D721Med (cell line): Measurements from ENCODE around the gene SOBP.

Experiments
- DNase-seq: peaks from one replicate; pipeline ENCODE4 v3.0.0; 2011; ENCODE audit warnings: low spot score; ENCODE audit not compliant: insufficient read length
- FAIRE-seq: peaks from 2 replicates; lab custom pipeline; 2011; peaks lifted over from hg19 to GRCh38; lab: Jason Lieb, UNC
- TF ChIP-seq, protein P1 (sequence below): IDR thresholded peaks from 2 replicates; pipeline ENCODE4 v1.5.1; 2012; ENCODE audit warnings: mild to moderate bottlenecking, control low read depth; ENCODE audit not compliant: insufficient read depth; ENCODE audit errors: missing control alignments

SOBP gene

DNA sequence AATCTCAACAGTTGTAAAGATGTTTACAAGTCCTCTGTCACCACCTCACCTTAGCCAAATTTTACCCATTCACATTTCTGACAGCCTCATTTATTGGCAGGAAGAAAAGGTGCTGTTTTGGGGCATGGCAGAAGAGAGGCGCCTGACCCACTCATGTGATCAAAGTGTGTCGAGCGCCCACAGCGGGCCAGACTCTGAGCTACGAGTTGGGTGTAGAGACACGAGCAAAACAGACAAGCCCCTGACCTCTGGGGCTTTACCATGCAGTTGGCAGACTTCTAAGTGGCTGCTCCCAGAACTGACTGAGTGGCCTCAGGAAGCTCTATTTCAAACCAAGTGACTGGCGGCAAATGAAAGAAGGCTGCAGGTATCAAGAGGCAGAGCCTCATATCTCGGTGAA, 167.0 kb downstream of the SOBP start:
- TF ChIP-seq, protein P1, sequence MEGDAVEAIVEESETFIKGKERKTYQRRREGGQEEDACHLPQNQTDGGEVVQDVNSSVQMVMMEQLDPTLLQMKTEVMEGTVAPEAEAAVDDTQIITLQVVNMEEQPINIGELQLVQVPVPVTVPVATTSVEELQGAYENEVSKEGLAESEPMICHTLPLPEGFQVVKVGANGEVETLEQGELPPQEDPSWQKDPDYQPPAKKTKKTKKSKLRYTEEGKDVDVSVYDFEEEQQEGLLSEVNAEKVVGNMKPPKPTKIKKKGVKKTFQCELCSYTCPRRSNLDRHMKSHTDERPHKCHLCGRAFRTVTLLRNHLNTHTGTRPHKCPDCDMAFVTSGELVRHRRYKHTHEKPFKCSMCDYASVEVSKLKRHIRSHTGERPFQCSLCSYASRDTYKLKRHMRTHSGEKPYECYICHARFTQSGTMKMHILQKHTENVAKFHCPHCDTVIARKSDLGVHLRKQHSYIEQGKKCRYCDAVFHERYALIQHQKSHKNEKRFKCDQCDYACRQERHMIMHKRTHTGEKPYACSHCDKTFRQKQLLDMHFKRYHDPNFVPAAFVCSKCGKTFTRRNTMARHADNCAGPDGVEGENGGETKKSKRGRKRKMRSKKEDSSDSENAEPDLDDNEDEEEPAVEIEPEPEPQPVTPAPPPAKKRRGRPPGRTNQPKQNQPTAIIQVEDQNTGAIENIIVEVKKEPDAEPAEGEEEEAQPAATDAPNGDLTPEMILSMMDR = no peak
- DNase-seq = no peak
- FAIRE-seq = no peak

GRCh38 chr6:107657373-107657754, 167.4 kb downstream of the SOBP start:
- FAIRE-seq = no peak
- TF ChIP-seq, protein P1 = no peak
- DNase-seq = no peak

DNA sequence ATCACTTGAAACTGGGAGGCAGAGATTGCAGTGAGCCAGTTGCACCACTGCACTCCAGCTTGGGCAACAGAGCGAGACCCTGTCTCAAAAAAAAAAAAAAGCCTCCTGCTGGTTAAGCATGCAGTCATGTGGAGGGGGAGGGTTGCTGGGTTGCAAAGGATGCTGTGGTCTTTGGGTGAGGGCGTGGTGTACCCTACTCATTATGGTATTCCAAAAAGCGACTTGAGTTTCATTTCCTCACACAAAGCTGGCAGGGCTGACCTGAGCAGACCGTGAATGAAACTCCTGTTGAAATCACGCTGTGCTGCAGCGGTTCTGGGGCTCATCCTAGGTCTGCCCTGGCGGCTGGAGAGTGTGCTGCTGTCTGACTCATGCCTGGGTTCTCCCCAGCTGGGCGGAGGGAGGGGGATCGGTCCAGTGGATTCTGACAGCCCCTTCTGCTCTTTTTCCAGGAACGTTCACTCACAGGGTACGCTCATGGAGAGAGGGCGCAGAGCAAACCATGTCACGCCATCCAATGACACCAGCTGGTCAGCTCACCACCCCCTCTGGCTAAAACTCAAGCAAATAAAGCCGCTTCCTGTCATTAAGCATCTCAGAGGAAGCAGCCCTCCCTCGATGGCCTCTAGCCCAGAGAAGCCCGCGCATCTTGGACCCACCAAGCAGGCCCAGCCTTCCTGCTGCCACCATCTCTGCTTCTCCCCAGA, 168.0 kb downstream of the SOBP start:
- FAIRE-seq = no peak
- TF ChIP-seq, protein P1 = no peak
- DNase-seq = no peak

GRCh38 chr6:107658920-107659865, 169.3 kb downstream of the SOBP start:
- TF ChIP-seq, protein P1 = no peak
- FAIRE-seq = no peak
- DNase-seq = no peak

DNA sequence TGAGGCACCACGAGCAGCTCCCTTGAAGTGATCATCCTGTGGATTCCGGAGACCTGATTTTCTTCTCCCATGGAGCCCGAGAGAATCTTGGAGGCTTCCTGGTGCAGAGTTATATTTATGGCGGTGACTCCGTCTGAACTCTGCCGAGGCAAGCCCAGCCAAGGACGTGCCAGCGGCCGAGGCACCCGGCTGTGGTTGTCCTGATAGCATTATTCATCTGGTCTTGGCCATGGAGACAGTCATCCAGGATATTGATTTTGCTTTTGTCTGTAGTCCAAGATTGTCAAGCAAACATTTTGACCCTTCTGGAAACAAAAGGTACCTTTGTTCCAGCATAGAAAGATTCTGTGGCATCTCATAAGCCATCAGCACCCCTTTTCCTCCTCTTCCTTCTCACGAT, 170.9 kb downstream of the SOBP start:
- DNase-seq (no peak), FAIRE-seq (no peak)
- TF ChIP-seq, protein P1 = no peak

DNA sequence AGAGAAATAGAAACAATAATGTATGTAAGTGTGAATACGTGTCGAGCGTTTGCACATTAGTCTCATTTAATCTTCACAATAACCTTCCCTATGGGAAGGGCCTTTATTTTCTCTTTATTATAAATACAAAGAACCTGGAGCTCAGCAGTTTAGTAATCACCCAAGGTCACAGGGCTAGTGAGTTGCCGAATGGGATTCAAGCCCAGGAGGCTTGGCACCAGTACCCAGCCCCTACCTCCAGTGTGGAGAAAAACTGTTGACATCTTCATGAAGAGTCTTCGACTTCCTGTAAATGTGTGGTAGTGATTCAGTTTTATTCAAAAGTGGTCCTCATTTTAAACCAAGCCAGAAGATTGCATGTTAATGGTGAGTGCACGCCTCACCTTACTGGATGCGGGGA, 171.4 kb downstream of the SOBP start:
- FAIRE-seq = no peak

More for the DNA sequence above, 171.4 kb downstream of the SOBP start:
- TF ChIP-seq, protein P1 = no peak
- DNase-seq = no peak
